DMS153 treated with DMSO at 0.1 percent for 48 hours (cell line): Measurements from ENCODE around the gene HDGFL2.

ENCODE experiments used
- DNase-seq: peaks from one replicate; lab custom pipeline; 2025; ENCODE audit not compliant: unreplicated experiment; lab: John Stamatoyannopoulos, UW

Gene HDGFL2

DNA sequence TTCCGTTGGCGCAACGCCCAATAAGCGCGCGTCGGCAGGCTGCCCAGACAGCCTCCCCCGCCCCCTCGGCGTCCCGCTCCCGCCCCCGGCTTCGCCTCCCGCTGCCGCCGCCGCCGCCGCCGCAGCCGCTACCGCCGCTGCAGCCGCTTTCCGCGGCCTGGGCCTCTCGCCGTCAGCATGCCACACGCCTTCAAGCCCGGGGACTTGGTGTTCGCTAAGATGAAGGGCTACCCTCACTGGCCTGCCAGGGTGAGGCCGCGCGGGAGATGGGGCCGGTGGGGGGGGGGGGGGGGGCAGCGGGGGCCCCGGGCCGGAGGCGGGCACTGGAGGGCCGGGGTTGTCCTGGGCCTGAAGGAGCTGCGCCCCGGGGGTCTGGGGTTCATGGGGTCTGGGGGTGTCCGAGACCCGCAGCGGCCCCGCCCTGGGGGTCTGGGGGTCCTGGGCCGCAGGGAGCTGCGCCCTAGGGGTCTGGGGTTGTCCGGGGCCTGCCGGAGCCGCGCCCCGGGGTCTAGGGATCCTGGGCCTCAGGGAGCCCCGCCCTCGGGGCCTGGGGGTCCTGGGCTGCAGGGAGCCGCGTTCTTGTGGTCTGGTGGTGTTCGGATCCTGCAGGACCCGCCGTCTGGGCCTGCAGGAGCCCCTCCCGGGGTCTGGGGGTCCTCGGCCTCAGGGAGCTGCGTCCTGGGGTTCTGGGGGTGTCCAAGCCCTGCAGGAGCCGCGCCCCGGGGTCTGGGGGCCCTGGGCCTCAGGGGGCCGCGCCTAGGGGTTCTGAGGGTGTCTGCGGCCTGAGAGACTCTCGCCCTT, at the start of gene HDGFL2:
TSS of gene HDGFL2 (plus strand) at position 124 of the 801 bp plus-strand sequence. CDS start at position 178, 54 bp downstream.
- DNase-seq: no peak

DNA sequence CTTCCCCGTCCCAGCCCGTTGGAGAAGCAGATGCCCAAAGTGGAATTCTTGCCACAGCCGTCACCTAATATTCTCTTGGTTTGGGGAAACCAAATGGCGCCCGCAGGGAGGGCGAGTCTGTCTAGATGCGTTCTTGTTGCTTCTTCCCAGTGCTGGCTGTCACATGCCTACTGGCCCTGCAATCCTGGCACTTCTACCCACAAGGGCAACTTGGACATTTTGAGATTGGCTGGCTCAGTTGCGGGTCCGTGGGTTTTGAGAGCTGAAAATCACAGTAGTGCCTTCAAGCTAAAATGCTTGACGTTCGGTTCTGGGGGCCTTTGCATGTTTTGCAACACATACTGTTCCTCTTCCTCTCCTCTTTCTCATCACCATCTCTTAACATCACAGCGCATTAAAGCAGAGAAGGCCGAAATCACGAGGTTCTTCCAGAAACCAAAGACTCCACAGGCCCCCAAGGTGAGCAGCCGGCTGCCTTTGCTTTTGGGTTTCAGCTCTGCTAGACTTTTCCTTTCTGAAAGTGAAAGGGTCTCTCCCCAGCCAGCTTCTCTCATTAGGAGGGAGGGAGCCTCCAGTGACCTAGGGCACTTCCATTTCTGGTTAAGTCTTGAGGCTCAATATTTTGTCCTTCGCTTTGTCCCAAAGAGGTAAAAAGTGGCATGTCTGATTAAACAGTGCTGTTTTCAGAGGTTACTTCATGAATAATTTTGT, 48.5 kb upstream of the HDGFL2 start:
- no peak for DNase-seq

DNA sequence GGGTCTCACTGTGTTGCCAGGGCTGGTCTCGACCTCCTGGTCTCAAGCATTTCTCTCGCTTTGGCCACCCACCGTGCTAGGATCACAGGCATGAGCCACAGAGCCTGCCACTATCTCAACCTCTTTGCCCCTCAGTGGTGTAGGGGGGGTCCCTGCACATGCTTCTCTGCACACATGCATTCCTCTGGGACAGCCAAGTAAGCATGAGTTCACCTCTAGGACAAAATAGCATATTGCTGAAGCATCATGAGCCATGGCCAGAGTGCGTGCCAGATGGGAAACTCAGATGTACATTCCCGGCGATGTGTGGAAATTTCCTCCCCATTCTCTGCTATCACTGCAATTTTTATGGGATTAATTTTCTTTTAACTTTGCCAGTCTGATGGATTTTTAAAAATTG, 46.6 kb upstream of the HDGFL2 start:
- no peak for DNase-seq

- no peak for DNase-seq
Measured at GRCh38 chr19:4428326-4428975, 43.6 kb upstream of the HDGFL2 start.

GRCh38 chr19:4429256-4429655, 42.8 kb upstream of the HDGFL2 start:
- no peak for DNase-seq

- DNase-seq: no peak
Measured at GRCh38 chr19:4429771-4430171, 42.3 kb upstream of the HDGFL2 start.

GRCh38 chr19:4430760-4431159, 41.3 kb upstream of the HDGFL2 start:
- DNase-seq: no peak

GRCh38 chr19:4431296-4431695, 40.8 kb upstream of the HDGFL2 start:
- no peak for DNase-seq

DNA sequence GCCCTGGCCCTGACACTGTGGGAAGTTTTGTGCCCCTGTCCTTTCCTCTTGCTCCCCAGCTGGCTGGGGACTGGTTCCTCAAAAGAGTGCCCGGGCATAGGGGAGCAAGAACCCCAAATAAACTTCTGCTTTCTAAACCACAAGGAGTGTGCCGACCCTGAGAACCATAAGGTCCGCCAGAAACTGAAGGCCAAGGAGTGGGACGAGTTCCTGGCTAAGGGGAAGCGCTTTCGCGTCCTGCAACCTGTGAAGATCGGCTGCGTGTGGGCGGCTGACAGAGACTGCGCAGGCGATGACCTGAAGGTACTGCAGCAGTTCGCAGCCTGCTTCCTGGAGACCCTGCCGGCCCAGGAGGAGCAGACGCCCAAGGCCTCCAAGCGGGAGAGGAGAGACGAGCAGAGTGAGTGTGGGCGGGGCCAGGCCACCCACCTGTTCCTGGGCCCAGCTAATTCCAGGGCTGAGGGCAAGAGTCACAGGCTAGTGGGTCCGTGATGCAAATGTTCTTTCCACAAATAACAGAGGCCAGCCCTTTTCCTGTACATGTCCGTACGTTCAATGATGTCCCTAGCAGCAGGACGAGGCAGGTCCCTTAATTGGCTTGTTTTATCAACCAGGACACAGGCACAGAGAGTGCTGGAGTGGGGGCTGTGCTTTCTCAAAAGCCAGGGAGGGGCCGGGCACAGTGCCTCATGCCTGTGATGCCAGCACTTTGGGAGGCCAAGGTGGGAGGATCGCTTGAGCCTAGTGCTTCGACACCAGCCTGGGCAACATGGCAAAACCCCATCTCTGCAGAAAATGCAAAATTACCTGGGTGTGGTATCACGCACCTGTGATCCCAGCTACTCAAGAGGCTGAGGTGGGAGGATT, 40.1 kb upstream of the HDGFL2 start:
- DNase-seq: no peak

DNA sequence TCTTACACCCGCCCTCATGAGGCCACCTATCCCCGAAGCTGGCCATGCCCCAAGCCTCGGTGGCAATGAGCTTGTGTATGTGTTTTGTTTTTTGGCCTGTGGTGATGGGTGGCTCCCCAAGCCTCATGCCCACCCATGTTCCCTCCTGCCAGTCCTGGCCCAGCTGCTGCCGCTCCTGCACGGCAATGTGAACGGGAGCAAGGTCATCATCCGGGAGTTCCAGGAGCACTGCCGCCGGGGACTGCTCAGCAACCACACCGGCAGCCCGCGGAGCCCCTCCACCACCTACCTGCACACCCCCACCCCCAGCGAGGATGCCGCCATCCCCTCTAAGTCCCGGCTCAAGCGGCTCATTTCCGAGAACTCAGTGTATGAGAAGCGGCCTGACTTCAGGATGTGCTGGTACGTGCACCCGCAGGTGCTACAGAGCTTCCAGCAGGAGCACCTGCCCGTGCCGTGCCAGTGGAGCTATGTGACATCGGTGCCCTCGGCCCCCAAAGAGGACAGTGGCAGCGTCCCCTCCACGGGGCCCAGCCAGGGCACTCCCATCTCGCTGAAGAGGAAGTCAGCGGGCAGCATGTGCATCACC, 39.1 kb upstream of the HDGFL2 start:
- DNase-seq: no peak

DNA sequence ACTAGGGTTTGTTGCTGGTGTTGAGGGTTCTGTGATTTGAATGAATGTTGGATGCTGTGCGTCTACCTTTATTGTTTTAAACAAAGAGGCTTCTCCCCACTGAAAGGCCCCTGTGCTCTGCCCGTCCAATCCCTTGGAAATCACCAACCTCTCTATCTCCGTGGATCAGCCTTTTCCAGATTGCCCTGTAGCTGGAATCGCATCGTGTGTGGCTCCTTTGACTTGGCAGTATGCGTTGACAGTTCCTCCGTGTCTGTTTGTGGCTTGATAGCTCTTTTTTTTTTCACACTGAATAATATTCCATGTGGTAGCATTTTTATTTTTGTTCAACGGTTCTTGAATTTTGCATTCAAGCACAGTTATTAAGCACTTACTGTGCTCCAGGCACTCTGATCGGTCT, 37.7 kb upstream of the HDGFL2 start:
- DNase-seq: no peak

DNA sequence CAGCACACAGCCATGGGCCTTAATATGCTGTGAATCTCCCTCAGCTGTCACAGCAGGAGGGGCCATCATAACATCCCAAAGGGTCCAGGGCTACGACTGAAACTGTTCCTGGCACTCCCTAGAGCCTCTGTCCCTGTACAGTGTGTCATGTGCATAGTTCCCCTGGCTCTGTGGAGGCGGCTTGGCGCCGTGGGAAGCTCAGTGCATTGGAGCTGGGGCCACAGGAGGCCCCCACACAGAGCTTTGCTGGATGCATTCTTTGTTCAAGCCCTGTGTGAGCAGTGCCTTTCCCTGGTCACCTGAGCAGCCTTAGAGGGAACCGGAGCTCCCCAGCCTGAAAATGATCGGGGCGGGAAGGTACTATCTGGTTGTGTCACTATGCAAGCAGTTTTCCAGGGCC, 35.9 kb upstream of the HDGFL2 start:
- no peak for DNase-seq

- no peak for DNase-seq
Measured at GRCh38 chr19:4437103-4437502, 35.0 kb upstream of the HDGFL2 start.

GRCh38 chr19:4439243-4439642, 32.9 kb upstream of the HDGFL2 start:
- no peak for DNase-seq

DNA sequence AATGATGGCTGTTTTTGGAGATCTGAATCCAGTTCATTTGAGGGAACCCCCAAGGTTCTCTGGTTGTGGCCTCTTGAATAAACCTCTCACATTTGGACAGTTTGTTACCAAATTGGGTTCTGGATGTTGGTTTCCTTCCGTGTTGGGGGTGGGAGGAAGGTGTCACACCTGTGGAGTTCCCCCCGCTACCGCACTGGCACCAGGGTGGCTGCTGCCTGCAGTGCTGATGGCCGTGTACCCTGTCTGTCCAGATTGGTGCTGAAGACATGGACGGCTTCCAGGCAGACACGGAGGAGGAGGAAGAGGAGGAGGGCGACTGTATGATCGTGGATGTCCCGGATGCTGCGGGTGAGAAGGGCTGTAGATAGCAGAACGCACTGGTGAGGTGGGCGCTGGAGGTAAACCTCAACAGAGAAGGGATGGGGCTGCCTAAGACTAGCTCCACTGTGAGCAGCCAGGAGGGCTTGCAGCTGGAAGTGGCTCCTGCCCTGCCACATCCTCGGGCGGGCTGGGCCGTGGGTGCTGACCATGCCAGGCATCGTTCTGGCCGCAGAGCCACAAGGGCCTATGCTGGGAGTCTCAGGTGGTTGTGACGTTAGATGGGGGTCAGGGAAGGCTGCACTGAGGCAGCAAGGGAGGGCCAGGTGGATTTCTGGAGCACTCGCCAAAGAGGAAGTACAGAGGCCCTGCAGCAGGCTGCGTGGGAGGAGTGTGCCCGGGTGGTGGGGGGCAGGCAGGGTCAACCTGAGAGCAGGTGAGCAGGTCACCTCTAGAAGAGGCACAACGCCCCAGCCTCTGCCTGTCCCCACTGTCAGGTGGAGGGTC, 29.9 kb upstream of the HDGFL2 start:
- no peak for DNase-seq

- no peak for DNase-seq
Measured at GRCh38 chr19:4442819-4443146, 29.3 kb upstream of the HDGFL2 start.

DNA sequence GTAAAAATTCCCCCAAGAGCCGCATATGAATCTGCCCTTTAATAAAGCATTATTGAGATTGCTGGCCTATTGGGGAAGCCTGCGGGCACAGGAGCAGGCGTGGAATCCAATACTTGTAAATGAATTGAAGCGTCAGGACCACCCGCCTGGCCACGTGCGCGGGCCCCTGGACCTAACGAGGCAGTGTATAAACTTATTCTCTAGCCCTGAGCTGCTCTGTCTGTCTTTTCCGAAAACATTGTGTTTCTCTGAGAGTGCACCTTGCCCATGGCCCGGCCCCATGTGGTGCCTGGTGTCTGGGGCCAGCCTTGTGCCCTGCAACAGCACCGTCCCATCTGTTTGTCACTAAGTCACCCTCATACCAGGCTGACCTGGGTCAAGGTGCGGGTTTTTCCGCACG, 28.9 kb upstream of the HDGFL2 start:
- no peak for DNase-seq

DNA sequence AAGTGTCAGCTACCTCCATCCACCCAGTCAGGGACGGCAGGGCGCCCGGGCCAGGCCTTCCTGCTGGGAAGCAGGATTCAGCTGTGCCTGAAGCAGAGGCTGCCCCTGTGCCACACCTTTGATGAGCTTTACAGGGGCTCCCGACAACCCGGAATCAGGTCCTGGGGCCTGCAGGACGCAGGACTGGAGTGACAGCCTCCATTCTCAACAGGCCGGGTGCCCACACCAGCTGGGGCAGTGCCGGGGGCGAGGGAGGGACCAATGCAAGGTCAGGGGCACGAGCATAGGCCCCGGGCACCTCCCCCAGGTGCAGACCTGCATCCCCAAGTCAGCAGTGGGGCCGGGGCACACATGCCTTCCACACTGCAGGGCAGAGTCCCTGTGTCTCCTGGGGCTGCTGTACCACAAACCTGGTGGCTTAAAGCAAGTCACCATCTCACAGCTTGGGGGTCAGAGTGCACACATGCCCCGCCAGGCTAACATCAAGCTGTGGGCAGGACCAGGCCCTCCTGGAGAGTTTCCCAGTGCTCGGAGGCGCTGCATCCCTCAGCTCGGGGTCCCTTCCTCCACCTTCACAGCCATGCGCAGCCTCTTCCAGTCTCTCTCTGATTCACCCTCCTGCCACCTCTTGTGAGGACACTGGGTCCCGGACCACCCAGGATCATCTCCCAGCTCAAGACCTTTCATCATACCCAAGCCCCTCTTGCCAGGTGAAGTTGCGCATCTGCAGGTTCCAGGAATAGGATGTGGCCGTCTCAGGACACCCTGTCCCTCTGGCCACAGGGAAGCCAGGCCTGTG, 27.9 kb upstream of the HDGFL2 start:
- no peak for DNase-seq
